K562 (cell line): ENCODE data around the gene CCDC70. TPM values are rescaled to one million over a fixed set of nuclear protein-coding genes. Genes with fewer than 3 reads are reported as not detected.

Experiments used
- ATAC-seq: fragments of 200-7000 bp; cut with Tn5 transposase; 3 replicates; pipeline ENCODE4 v1.9.1; 2020; ENCODE audit warnings: moderate library complexity
- BruUV-seq: library from RNA; stranded (reverse); fragments of 400-500 nt; replicated peaks from 2 replicates; lab custom pipeline; 2021; lab: Mats Ljungman, UMichigan
- CTCF ChIA-PET: fragments of 300-600 bp; formaldehyde crosslinking; extraction: SDS; loops from one replicate; lab custom pipeline; 2021; ENCODE audit warnings: low intra/inter-chr PET ratio; lab: Yijun Ruan, JAX
- POLR2A ChIA-PET: fragments of 300-600, 350-650 bp; sonication (Branson Sonifier 250); formaldehyde crosslinking; extraction: SDS; loops from one replicate; lab custom pipeline; 2021; ENCODE audit warnings: antibody characterized with exemption, inconsistent platforms; lab: Yijun Ruan, JAX
- DNase-seq, 4 experiments: peaks; one replicate each; pipeline versions ENCODE4 v3.0.0 to v3.0.0-alpha.2; 2011 to 2018; ENCODE audit warnings: low spot score in 3 of 4, mixed read lengths in 3 of 4; ENCODE audit errors: extremely low read depth in 1 of 4
- FAIRE-seq: peaks from 2 replicates; lab custom pipeline; 2011; peaks lifted over from hg19 to GRCh38; lab: Jason Lieb, UNC
- H2AFZ ChIP-seq: 2 replicates; pipeline ENCODE4 v1.6.0; 2011; ENCODE audit warnings: low read depth, low read length, control low read depth, inconsistent platforms
- H3K27ac ChIP-seq: fragments of 200-600 bp; 3 replicates; pipeline ENCODE4 v1.8.0; 2011; ENCODE audit warnings: low read depth, mild to moderate bottlenecking, control low read depth, inconsistent platforms, low read length, moderate library complexity, mixed read lengths; ENCODE audit errors: extremely low read depth
- H3K27me3 ChIP-seq, 2 experiments: fragments of 300-600 bp in 1 of 2; 2 replicates in 1 of 2; 3 replicates in 1 of 2; pipeline versions ENCODE4 v1.6.0 to v1.8.0; 2011; ENCODE audit warnings: inconsistent platforms in 2 of 2, low read length in 2 of 2, mild to moderate bottlenecking in 1 of 2, mixed read lengths in 1 of 2, moderate library complexity in 1 of 2; ENCODE audit not compliant: control insufficient read depth in 2 of 2, insufficient read depth in 2 of 2
- H3K36me3 ChIP-seq: fragments of 300-600 bp; 3 replicates; pipeline ENCODE4 v1.8.0; 2011; ENCODE audit warnings: mild to moderate bottlenecking, low read length, inconsistent platforms; ENCODE audit not compliant: control insufficient read depth, insufficient read depth
- H3K4me1 ChIP-seq, 2 experiments: fragments of 200-600 bp in 1 of 2; replicated peaks in 1 of 2; 2 replicates in 1 of 2; 3 replicates in 1 of 2; pipeline versions ENCODE4 v1.5.1 to v1.8.0; 2011; ENCODE audit warnings: inconsistent platforms in 2 of 2, low read length in 2 of 2, mild to moderate bottlenecking in 1 of 2, mixed read lengths in 1 of 2, moderate library complexity in 1 of 2; ENCODE audit not compliant: control insufficient read depth in 2 of 2, insufficient read depth in 2 of 2
- H3K4me2 ChIP-seq: 2 replicates; pipeline ENCODE4 v1.6.1; 2011; ENCODE audit warnings: low read length, control low read depth, inconsistent platforms, mixed read lengths; ENCODE audit not compliant: insufficient read depth
- H3K4me3 ChIP-seq: fragments of 200-600 bp; sonication (generic), shearing (Covaris generic); 2 replicates; pipeline ENCODE4 v1.5.1; 2016; ENCODE audit warnings: control low read depth, inconsistent platforms
- H3K79me2 ChIP-seq: fragments of 200-600 bp; 3 replicates; pipeline ENCODE4 v1.8.0; 2011; ENCODE audit warnings: low read length, inconsistent platforms; ENCODE audit not compliant: control insufficient read depth, insufficient read depth
- H3K9ac ChIP-seq, 2 experiments: 2 replicates each; pipeline versions ENCODE4 v1.6.0 to v1.6.1; 2011; ENCODE audit warnings: low read depth in 2 of 2, low read length in 2 of 2, control low read depth in 1 of 2, inconsistent platforms in 1 of 2, mild to moderate bottlenecking in 1 of 2, mixed read lengths in 1 of 2; ENCODE audit not compliant: insufficient read depth in 1 of 2
- H3K9me1 ChIP-seq: one replicate; pipeline ENCODE4 v1.6.0; 2011; ENCODE audit warnings: inconsistent platforms, mild to moderate bottlenecking, low read length, moderate library complexity; ENCODE audit not compliant: control insufficient read depth, insufficient read depth
- H3K9me3 ChIP-seq: replicated peaks from 2 replicates; pipeline ENCODE4 v1.5.1; 2011; ENCODE audit warnings: low read depth, low read length, inconsistent platforms; ENCODE audit not compliant: control insufficient read depth, insufficient read depth
- H4K20me1 ChIP-seq: replicated peaks from 2 replicates; pipeline ENCODE4 v1.6.1; 2011; ENCODE audit warnings: low read length, inconsistent platforms, mixed read lengths; ENCODE audit not compliant: control insufficient read depth, insufficient read depth
- CHCHD3 ChIP-seq: fragments of 250-450 bp; sonication (Bioruptor Pico); IDR thresholded peaks from 2 replicates; pipeline ENCODE4 v2.1.2; 2022; ENCODE audit warnings: mild to moderate bottlenecking
- MCM2 ChIP-seq: fragments of 450-650 bp; IDR thresholded peaks from 2 replicates; pipeline ENCODE4 v1.6.1; 2017; ENCODE audit warnings: low read depth, mild to moderate bottlenecking
- MEF2D ChIP-seq: conservative IDR thresholded peaks from 2 replicates; pipeline ENCODE4 v1.6.1; 2016; ENCODE audit warnings: low read depth, missing genetic modification characterization, missing compliant biosample characterization
- NRF1 ChIP-seq, 2 experiments: fragments of 450-650 bp; IDR thresholded peaks in 1 of 2; conservative IDR thresholded peaks in 1 of 2; 2 replicates each; pipeline ENCODE4 v1.6.1; 2014; ENCODE audit warnings: mild to moderate bottlenecking in 2 of 2
- POLR2AphosphoS5 ChIP-seq: IDR thresholded peaks from 2 replicates; pipeline ENCODE4 v1.6.1; 2011; ENCODE audit warnings: mild to moderate bottlenecking, low read depth, low read length, moderate library complexity; ENCODE audit not compliant: control insufficient read depth, insufficient read depth
- ZNF561 ChIP-seq: fragments of 450-650 bp; formaldehyde crosslinking; conservative IDR thresholded peaks from 2 replicates; pipeline ENCODE4 v1.4.0; 2020; ENCODE audit warnings: mild to moderate bottlenecking, moderate library complexity
- ZNF717 ChIP-seq: fragments of 250-450 bp; sonication (Bioruptor Pico); IDR thresholded peaks from 2 replicates; pipeline ENCODE4 v1.5.0; 2021
- ZSCAN32 ChIP-seq: fragments of 450-650 bp; formaldehyde crosslinking; IDR thresholded peaks from 2 replicates; pipeline ENCODE4 v1.4.0; 2020; ENCODE audit warnings: mild to moderate bottlenecking, moderate library complexity
- WGBS: fragments of 100-300 bp; shearing (Covaris generic); methylation state at CpG from one replicate; pipeline ENCODE4 v1.1.6; 2016; ENCODE audit warnings: low coverage, mixed read lengths; ENCODE audit not compliant: insufficient coverage; ENCODE audit errors: missing lambda C conversion rate; 5-methylcytosine and 5-hydroxymethylcytosine counted together
- in situ Hi-C: fragments of 300-500 bp; cut with MboI; formaldehyde crosslinking; loops from 4 replicates; pipeline ENCODE4 v1.15.0; 2018; ENCODE audit warnings: inconsistent platforms, mixed read lengths
- intact Hi-C: fragments of 100-400 bp; cut with micrococcal nuclease; formaldehyde crosslinking; loops from 2 replicates; pipeline ENCODE4 v1.14.2; 2022
- polyA plus RNA-seq, 8 experiments: library from polyadenylated mRNA; depleted of rRNA in 4 of 8; stranded (reverse) in 5 of 8; unstranded in 3 of 8; fragments of >200 nt; fragmentation: Nextera tagmentation in 2 of 8; fragmentation: Illumina TruSeq in 1 of 8; extraction: Ambion mirVana in 2 of 8; extraction: Trizol in 1 of 8; gene quantifications; 2 replicates each; pipeline versions ENCODE4 v1.2.1 to v1.2.3, GENCODE V29; 2011 to 2014; ENCODE audit warnings: inconsistent platforms in 1 of 8, missing spikeins in 1 of 8
- total RNA-seq, 7 experiments: library from RNA; depleted of rRNA in 6 of 7; stranded (reverse); fragments of >200 nt in 6 of 7; fragmentation: Illumina TruSeq in 2 of 7; extraction: Trizol in 2 of 7; gene quantifications; 2 replicates each; pipeline versions ENCODE4 v1.2.1 to v1.2.3, GENCODE V29; 2011 to 2021; ENCODE audit warnings: low replicate concordance in 1 of 7
- TF ChIP-seq, protein P1 (sequence below): IDR thresholded peaks from 3 replicates; pipeline ENCODE4 v1.6.1; 2011; ENCODE audit warnings: borderline replicate concordance, mild to moderate bottlenecking, moderate library complexity; ENCODE audit not compliant: insufficient read length; ENCODE audit errors: extremely low read depth
- TF ChIP-seq, protein P2 (sequence below): sonication (generic); formaldehyde crosslinking; IDR thresholded peaks from 2 replicates; pipeline ENCODE4 v1.8.0; 2022; ENCODE audit warnings: mild to moderate bottlenecking, missing genetic modification reagents, borderline replicate concordance

Gene CCDC70
- total and polyA plus RNA-seq, 9 of the 15 experiments (the other 6 are each of a cell fraction or from before 2014, with no cell fraction given): not detected

DNA sequence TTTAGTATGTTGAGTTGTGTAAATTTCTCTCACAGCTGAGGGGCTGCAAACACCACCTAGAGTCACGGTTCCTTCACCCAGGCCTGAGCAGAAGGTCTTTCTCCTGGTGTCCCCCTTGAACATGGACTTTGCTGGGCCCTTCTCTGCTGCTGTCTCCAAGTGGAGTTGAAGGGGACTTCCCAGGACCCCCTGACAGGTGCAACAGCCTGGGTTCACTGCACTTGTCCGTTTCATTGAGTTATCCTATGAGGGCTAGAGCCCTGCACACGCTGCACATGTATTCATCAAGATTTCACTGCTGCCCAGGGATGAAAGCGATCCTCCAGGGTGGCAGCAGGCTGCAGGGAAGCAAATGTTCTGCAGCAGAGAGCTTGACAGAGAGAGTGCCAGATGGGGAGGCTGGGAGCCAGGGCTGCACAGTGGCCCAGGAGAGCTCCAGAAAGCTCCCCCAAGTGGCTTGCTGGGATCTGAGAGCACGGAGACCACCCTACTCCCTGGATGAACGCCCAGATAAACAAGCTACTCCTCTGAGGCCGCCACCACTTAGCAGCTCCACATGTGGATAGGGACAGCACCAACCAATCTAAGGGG, 27.1 kb upstream of the CCDC70 start (continued):
- TF ChIP-seq, protein P1, sequence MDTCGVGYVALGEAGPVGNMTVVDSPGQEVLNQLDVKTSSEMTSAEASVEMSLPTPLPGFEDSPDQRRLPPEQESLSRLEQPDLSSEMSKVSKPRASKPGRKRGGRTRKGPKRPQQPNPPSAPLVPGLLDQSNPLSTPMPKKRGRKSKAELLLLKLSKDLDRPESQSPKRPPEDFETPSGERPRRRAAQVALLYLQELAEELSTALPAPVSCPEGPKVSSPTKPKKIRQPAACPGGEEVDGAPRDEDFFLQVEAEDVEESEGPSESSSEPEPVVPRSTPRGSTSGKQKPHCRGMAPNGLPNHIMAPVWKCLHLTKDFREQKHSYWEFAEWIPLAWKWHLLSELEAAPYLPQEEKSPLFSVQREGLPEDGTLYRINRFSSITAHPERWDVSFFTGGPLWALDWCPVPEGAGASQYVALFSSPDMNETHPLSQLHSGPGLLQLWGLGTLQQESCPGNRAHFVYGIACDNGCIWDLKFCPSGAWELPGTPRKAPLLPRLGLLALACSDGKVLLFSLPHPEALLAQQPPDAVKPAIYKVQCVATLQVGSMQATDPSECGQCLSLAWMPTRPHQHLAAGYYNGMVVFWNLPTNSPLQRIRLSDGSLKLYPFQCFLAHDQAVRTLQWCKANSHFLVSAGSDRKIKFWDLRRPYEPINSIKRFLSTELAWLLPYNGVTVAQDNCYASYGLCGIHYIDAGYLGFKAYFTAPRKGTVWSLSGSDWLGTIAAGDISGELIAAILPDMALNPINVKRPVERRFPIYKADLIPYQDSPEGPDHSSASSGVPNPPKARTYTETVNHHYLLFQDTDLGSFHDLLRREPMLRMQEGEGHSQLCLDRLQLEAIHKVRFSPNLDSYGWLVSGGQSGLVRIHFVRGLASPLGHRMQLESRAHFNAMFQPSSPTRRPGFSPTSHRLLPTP: no peak
- no peak for TF ChIP-seq ZSCAN32

DNA sequence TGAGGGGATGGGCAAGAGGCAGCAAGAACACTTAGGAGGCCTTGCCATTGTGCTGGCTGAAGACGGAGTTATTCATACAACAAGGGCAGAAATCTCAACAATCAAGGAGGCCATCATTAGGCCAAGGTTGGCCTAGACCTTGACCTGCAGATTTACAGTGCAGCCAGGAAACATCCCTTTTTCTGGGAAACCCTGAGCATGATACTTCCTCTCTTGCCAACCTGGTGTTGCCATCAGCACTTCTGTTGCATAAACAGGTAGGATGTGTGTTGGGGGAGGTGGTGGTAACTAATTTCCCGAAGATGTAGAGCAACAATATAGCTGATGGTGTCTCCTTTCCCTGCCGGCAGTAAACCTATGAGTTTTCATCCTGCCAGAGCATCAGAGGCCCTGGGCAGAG, 24.8 kb upstream of the CCDC70 start:
- Histone ChIP-seq H3K27ac (no peak overlapping the region), H3K36me3 (no peaks in the 10 kb centered on the region), H4K20me1 (no peaks in the 10 kb centered on the region), H3K4me3 (no peak overlapping the region), H3K9me3 (no peaks in the 10 kb centered on the region), H3K9ac (no peak overlapping the region), H3K4me2 (no peak overlapping the region), H3K9me1 (no peaks in the 10 kb centered on the region), H3K27me3 (peaks cover 0 to 5% of the 10 kb centered on the region in 2 experiments; a peak in 2 of 5 replicates), H3K4me1 (peaks cover 0 to 8% of the 10 kb centered on the region in 2 experiments; a peak in 2 of 5 replicates), H2AFZ (no peak overlapping the region), H3K79me2 (no peaks in the 10 kb centered on the region)
- CTCF ChIA-PET: no interaction called here
- no peak for DNase-seq
- no peak for ATAC-seq
- in situ Hi-C loops: no loop called here
- TF ChIP-seq NRF1 (conservative IDR thresholded peaks at IDR 0.05 in 1 of 2, IDR thresholded peaks at IDR 0.05 in 1 of 2): no peak
- TF ChIP-seq MCM2: no peak
- no peak for TF ChIP-seq ZNF561
- no peak for TF ChIP-seq MEF2D (tag)
- no peak for TF ChIP-seq CHCHD3 (CRISPR knock-in tag)
- no peak for TF ChIP-seq ZNF717
- TF ChIP-seq, protein P2, sequence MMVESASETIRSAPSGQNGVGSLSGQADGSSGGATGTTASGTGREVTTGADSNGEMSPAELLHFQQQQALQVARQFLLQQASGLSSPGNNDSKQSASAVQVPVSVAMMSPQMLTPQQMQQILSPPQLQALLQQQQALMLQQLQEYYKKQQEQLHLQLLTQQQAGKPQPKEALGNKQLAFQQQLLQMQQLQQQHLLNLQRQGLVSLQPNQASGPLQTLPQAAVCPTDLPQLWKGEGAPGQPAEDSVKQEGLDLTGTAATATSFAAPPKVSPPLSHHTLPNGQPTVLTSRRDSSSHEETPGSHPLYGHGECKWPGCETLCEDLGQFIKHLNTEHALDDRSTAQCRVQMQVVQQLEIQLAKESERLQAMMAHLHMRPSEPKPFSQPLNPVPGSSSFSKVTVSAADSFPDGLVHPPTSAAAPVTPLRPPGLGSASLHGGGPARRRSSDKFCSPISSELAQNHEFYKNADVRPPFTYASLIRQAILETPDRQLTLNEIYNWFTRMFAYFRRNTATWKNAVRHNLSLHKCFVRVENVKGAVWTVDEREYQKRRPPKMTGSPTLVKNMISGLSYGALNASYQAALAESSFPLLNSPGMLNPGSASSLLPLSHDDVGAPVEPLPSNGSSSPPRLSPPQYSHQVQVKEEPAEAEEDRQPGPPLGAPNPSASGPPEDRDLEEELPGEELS (CRISPR knock-in tag): no peak
- no peak for TF ChIP-seq POLR2AphosphoS5
- no peak for FAIRE-seq
- WGBS: 37% methylated on average over 3 of the region's 3 CpGs
- intact Hi-C loops: no loop called here
- POLR2A ChIA-PET: interaction anchor here (0.5 kb wide), 1 partner anchor 779 kb away, joined by 3 read pairs; no protein-coding TSS in a partner anchor
- BruUV-seq: no TSS peak
